ENCODE measurements around the gene ARSI.

GRCh38 chr5:150321784-150322183 lies 19.1 kb upstream of the ARSI start:
- TF ChIP-seq, protein P1, sequence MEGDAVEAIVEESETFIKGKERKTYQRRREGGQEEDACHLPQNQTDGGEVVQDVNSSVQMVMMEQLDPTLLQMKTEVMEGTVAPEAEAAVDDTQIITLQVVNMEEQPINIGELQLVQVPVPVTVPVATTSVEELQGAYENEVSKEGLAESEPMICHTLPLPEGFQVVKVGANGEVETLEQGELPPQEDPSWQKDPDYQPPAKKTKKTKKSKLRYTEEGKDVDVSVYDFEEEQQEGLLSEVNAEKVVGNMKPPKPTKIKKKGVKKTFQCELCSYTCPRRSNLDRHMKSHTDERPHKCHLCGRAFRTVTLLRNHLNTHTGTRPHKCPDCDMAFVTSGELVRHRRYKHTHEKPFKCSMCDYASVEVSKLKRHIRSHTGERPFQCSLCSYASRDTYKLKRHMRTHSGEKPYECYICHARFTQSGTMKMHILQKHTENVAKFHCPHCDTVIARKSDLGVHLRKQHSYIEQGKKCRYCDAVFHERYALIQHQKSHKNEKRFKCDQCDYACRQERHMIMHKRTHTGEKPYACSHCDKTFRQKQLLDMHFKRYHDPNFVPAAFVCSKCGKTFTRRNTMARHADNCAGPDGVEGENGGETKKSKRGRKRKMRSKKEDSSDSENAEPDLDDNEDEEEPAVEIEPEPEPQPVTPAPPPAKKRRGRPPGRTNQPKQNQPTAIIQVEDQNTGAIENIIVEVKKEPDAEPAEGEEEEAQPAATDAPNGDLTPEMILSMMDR (conservative IDR thresholded peaks at IDR 0.05; ENCODE audit: low read length) = no peak
- TF ChIP-seq EZH2phosphoT487 (IDR thresholded peaks at IDR 0.05; ENCODE audit: borderline replicate concordance, low read depth, low read length) = no peak

Measured in OCI-LY7 (cell line).